Measurements from ENCODE around the gene TMEM192. TPM values are rescaled to one million over a fixed set of nuclear protein-coding genes. Genes with fewer than 3 reads are reported as not detected.
A peak's percentile ranks its signal among the peaks of the same experiment; 100 is the strongest.
"Not testable (repeated sequence)": the region's sequence is repeated elsewhere in the genome, so short reads cannot be mapped to it uniquely, and the experiment has no call there.

TMEM192 gene
- total RNA-seq, result 17.2 TPM

DNA sequence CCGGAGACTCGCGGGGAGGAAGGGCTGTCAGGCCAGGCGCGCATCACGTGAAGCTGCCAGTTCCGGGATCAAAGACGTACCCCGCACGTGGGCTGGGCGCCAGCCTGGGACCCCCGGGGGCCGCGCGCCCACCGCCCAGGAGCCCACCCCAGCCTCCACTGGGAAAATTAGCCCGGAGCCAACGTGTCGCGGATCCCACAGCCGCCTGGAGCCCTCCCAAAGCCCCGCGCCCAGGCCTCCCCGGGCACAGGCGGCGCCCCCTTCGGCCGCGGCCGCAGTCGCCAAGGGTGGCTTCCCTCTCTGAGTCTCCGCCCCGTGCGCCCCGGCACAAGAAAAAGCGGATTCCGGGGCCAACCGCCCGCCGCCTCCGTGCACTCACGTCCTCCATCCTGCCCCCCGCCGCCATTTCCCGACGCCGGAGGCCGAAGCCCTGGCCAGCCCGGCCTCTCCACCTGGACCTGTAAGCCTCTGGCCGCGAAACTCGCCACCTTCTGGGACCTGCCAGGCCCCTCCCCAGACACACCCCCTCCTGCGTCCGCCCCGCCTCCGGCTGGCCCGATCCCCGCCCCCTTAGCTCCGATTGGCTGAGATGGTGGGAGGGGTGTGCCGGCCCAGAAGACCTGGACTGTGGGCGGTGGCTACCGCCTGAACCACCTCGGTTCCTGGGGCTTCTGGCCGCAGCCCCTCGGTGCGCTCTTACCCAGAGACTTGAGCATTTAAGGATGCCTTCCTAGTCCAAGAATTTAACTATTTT is at the start of gene TMEM192:
Gene TMEM192 (minus strand): TSS at position 493 of the 754 bp plus-strand sequence. CDS start 87 bp downstream, at position 406.
- peak; percentile 94 for DNase-seq (ENCODE audit: low spot score)

DNA sequence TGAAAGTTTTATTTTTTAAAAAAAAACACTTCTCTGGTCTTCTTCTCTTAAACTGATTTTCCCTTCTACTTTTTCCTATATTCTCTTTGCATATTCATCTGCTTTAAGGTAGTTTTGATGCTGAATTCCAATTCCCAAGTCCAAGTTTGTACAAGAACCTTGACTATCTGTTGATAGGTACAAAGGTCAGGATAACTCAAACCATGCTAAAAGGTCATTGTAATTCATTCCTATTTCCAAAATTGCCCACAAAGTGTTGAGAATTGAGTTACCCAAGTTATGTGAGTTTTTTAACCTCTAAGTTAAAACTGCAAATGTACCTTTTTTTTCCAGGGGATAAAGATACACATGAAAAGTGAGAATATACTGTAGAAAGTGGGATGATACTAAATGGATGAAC is 46.1 kb upstream of the TMEM192 start:
- no peak for DNase-seq (ENCODE audit: low spot score)

DNA sequence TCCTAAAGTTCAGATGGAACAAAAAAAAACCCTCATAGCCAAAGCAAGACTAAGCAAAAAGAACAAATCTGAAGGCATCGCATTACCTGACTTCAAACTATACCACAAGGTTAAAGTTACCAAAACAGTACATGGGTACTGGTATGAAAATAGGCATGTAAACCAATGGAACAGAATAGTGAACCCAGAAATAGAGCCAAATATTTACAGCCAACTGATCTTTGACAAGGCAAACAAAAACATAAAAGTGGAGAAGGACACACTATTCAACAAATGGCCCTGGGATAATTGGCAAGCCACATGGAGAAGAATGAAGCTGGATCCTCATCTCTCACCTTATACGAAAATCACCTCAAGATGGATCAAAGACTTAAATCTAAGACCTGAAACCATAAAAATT is 44.2 kb upstream of the TMEM192 start:
- no peak for DNase-seq (ENCODE audit: low spot score)

DNA sequence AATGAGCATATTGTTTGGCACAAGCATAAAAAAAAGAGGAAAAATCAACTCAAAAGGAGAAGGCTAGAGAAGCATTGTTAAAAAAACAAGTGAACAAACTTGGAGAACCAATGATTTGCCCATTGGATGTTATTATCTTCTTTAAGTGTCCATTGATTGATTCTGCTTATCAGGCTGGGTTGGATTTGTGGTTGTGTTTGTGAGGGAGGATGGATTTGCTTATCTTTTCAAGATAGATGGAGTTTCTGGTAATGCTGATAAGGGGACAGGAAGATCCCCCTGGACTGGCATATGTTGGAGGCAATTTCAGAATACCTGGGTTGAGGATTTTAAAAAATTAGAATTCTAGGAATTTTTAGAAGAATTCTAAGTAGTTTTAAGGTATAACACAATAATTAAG is 41.8 kb upstream of the TMEM192 start:
- DNase-seq (ENCODE audit: low spot score), result no peak

DNA sequence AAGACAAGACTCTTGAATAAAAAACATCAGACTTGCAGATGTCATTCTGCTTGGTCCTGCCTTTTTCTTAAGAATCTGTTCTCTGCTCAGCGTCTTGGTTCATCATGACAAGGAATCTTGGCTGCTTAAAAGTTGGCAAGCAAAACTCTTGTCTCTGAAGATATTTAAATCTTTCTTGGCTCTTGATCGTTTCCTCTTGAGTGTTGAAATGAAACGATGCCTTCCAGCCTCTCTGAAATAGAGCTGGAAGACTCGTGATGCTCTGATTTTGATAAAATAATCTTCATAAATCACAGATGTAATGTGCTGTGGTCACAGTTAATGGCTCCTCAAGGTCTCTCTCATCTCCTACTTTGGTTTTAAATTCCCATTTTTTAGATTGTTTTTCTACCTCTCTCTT is 39.9 kb upstream of the TMEM192 start:
- no peak for DNase-seq (ENCODE audit: low spot score)

DNA sequence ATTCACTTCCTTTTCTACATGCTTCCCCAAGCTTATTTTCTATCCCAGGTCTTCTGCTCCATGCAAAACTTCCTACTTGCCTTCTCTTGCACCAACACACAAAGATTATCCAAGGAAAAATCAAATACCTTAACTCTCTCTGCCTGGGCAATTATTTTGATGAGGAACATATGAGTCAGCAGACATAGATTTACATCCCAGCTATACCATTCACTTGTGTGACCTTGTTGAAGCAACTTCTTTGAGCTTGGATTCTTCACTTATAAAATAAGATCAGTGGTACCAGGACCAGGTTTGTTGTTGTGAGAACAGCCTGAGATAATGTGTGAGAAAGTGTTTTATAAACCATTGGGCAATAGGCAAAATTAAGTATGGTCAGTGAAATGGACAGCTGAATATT is 39.1 kb upstream of the TMEM192 start:
- no peak for DNase-seq (ENCODE audit: low spot score)

DNA sequence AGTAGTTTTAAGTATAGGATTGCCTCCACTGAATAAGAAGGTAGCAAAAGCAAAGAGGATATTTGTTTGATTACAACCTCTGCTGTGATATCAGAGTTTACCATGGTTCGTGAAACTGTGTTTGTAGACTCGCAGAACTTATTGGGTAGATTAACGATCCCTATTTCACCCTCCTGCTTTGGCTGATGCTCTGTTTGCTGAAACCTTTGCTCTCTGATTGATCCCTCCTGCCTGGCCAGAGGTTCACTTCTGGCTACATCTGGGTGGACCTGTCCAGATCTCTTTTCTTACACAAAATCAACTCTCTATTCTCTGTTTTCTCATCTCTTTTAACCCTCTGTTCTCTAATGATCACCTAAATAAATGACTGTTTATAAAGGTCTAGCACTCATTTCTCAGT is 37.9 kb upstream of the TMEM192 start:
- DNase-seq (ENCODE audit: low spot score), result no peak

DNA sequence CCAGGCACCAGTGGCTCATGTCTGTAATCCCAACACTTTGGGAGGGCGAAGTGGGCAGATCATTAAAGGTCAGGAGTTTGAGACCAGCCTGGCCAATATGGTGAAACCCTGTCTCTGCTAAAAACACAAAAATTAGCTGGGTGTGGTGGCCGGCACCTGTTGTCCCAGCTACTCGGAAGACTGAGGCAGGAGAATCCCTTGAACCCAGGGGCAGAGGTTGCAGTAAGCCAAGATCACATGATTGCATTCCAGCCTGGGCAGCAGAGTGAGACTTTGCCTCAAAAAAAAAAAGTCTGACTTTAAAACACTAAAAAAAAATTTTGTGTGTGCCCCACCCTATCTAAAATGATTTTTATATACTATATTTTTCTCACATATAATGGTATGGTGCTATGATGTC is 26.2 kb upstream of the TMEM192 start:
- DNase-seq (ENCODE audit: low spot score), result no peak

DNA sequence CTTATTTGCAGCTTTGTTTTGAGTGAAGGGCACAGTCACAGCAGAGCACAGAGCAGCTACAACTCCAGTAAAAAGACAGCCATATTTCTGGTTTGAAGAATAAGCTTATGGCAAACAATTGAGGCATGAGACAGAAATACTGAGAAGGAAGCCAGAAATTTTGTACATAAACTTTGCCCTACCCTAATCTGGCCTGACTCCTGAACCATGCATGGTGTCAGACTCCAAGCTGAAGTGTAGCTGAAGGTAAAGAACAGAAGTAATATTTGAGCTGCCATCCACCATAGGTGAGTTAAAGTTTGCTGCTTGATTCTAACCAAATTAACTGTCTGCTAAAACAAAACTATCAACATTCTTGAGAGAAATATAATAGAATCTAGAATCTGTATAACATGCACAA is 24.5 kb upstream of the TMEM192 start:
- no peak for DNase-seq (ENCODE audit: low spot score)

DNA sequence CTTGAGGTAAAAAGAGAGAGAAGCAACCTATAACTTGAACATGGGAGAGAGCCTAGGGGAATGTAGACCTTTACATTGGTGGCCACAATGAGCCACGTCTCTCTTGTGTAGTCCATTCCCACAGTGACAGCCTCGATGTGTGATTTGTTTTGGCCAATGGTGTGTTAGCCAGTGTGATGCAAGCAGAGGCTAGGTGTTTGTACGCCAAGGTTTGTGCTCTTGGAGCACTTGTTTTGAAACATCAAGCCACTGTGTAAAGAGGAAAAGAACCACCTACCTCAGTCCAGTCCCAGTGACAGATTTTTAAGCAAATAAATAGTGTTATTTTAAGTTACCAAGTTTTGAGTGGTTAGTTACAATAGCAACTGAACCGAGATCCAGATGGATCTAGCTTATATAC is 23.9 kb upstream of the TMEM192 start:
- no peak for DNase-seq (ENCODE audit: low spot score)

DNA sequence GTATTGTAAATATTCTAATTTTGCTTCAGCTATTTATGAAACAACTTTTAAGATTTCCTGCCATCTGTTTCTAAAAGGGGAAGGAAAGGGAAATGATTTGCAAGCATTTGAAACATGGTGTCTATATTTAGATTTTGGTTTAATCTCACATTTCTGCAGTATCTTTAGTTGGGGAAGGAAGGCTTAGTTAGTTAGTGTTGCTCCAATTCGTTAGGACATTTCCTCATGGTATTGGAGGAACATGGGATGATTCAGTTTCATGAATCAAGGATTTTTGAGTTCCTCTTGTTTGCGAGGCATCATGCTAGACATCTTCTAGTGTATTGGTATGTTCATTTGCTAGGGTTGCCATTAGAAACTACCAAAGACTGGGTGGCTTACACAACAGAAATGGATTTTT is 20.5 kb upstream of the TMEM192 start:
- DNase-seq (ENCODE audit: low spot score), result no peak

DNA sequence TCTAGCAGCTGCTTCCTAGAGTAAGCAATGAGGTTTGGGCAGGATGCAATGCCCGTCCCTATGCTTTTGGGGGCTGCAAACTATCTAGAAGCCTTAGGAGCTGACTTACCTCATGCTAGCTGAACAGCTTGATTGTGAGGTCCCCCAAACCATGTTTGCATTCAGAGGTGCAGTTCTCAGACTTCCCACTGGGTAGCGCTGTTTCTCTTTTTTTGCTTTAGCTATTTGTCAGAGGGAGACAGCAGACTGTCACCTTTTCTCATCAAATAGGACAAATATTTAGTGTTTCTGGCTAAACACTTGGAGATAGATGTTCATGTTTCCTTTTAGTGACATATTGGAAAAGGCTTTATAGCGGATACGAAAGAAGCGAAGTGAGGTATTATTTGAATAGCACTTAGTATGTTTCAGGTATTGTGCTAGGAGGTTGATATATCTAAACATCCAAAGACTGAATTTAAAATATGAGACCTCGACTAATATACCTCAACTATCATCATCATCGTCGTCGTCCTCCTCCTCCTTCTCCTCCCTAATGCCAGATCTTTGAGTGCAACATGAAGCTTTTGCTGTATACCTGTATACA is 18.7 kb upstream of the TMEM192 start:
- DNase-seq (ENCODE audit: low spot score), result peak; percentile 66

DNA sequence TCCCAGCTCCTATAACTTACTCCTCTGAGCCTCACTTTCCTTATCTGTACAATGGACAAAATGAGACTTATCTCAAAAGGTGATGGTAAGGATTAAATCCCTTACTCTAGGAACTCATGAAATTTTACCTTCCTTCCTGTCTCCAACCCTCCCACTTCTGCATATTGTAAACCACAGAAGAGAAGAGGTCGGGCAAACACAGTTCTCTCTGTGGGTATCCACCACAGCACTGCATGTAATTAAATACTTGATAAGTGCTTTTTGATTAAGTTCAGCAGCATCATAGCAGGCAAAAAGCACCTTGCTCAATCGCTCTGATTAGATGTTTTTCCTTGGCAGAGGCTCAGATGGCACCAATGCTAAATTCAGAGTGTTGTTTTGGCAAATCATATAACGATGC is 17.3 kb upstream of the TMEM192 start:
- DNase-seq (ENCODE audit: low spot score), result no peak

DNA sequence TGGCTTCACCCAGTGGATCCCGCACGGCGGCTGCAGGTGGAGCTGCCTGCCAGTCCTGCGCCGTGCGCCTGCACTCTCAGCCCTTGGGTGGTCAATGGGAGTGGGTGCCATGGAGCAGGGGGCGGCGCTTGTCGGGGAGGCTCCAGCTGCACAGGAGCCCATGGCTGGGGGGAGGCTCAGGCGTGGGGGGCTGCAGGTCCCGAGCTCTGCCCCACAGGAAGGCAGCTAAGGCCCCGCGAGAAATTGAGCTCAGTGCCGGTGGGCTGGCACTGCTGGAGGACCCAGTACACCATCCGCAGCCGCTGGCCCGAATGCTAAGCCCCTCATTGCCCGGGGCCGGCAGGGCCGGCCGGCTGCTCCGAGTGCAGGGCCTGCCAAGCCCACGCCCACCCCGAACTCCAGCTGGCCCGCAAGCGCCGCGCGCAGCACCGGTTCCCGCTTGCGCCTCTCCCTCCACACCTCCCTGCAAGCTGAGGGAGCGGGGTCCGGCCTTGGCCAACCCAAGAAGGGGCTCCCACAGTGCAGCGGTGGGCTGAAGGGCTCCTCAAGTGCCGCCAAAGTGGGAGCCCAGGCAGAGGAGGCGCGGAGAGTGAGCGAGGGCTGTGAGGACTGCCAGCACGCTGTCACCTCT is 13.3 kb upstream of the TMEM192 start:
- DNase-seq (ENCODE audit: low spot score), result not testable (repeated sequence)

DNA sequence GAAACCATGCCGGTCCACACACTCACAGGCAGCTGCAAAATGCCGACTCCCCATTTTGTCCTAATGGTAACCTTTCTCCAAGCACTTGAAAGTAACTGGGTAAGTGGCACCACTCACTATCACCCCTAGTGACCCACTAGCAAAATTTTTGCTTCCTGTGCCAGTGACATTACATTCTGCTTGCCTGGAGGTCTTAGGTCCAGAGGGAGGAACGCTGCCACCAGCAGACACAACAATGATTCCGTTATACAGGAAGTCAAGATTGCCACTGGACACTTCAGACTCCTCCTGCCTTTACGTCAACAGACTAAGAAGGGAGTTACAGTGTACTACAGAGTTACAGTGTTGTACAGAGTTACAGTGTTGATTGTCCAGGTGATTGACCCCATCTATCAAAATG is 11.8 kb upstream of the TMEM192 start:
- no peak for DNase-seq (ENCODE audit: low spot score)

DNA sequence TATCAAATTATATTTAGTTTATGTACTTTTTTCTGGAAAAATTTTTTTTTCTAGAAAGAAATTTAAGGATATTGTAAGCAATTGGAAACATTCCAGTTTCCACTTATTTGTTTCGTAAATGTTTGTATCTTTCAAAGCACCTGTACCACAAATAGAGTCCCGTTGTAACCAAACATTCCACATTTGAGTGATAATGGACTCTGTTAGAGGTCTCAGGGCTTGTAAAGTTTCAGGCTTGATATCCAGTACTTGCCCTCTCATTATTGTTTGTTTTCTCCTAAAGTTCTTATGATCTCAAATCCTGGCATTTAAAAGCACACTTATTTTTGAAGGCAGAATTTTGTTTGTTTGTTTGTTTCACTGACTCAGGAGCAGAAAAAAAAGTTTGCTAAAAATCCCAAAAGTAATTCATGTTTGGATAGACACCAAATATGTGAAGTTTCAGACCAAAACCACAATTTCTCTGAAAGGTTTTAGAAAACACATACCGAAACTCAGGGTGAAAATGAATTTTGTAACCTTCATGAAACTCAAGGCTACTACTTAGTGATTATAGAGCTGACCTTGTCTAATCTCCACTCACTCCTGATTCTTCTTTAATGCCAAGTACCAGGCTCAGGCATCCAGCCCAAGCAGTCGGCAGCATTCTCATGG is 5.7 kb upstream of the TMEM192 start:
- no peak for DNase-seq (ENCODE audit: low spot score)

DNA sequence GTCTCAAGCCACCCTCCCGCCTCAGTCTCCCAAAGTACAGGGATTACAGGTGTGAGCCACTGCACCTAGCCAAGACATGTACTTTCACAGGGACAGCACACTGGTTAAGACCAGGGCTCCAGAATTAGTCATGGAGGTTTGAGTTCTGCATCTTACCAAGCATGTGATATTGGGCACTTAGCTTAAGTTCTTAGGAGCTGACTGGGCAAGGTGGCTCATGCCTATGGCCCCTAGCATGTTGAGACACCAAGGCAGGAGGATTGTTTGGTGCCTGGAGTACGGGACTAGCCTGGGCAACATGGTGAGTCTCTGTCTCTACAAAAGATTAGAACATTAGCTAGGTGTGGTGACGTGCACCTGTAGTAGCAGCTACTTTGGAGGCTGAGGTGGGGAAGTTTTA is 2.6 kb upstream of the TMEM192 start:
- no peak for DNase-seq (ENCODE audit: low spot score)

DNA sequence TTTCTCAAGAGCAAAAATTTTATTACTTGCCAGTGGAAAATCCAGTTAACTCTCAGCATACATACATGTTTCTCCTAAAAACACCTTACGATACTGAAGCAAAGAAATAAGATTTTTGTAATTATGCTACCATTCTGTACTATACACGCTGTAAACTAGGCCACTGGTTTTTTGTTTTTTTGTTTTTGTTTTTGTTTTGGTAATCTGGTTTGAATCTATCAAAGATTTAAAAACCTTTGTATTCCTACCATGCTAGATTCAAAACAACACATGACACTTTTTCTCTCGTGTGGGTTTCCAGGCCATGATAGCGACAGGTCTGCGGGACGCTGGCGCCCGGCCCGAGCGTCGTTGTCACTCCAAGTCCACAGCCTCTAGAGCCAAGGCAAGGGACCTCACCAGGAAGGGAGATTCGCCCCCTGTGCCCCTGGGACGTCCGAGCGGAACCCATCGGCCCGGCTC is 723 bp downstream of the TMEM192 start:
- no peak for DNase-seq (ENCODE audit: low spot score)

DNA sequence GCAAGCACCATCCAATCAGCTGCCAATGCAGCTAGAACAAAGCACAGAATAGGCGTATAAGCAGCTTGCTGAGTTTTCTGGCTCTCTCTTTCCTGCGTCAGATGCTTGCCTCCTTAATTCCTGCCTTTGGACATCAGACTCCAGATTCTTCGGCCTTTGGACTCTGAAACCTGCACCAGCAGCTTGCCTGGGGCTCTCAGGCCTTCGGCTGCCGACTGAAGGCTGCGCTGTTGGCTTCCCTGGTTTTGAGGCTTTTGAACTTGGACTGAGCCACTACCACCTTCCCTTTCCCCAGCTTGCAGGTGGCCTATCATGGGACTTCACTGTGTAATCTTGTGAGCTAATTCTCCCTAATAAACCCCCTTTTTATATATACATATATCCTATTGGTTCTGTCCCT is 6.1 kb downstream of the TMEM192 start:
- DNase-seq (ENCODE audit: low spot score), result peak; percentile 17

DNA sequence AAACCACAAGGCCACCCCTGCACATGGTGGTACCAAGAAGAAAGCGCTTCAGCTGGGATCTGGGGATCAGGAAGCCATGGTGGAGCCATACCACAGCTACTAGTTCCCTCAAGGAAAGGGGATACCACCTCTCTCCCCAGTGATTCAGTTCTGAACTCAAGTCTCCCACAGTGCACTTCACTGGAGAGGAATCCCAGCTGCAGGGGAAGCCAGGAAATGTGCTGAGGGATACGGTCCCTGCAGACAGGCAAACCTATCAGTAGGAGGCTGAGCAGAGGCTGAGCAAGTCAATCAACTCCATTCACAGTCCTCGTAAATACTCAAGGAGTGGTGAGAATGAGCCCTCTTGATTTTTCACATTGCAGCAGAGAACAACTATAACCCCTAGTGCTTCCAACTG is 11.0 kb downstream of the TMEM192 start:
- no peak for DNase-seq (ENCODE audit: low spot score)

DNA sequence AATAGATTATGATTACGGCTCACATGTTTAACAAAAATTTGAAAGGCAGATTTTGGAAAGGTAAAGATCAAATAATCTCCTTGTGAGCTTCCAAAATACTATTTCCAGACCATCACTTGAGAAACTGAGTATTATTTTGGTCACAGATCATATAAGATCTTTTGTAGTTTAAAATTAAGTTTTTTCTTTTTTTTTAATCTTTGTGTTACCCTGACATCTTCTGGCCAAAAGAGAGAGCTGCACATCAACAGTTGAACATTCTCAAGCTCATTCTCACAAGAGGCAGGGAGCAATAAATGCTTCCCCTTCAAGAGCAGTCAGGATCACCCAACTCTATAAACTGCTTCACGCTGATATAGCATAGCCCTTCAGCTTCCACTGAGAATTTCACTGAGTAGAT is 15.9 kb downstream of the TMEM192 start:
- DNase-seq (ENCODE audit: low spot score), result no peak

DNA sequence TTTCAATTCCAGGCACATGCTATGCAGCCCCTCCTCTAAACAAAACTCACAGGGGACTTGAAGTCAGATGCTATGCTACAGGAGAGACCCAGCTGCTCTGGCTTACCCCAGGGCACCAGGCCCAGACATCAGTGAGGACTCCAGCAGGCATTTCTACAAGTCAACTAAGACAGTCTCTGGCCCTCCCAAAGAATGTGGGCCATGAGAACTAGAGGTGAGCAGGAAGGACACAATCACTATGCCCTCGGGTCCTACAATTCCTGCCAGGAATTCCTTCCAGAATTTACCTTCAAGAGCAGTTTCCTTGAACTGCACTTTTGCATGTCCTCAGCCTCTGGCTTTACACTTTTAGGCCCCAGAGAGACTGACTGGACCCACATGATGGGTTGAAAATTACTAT is 17.4 kb downstream of the TMEM192 start:
- DNase-seq (ENCODE audit: low spot score), result no peak

DNA sequence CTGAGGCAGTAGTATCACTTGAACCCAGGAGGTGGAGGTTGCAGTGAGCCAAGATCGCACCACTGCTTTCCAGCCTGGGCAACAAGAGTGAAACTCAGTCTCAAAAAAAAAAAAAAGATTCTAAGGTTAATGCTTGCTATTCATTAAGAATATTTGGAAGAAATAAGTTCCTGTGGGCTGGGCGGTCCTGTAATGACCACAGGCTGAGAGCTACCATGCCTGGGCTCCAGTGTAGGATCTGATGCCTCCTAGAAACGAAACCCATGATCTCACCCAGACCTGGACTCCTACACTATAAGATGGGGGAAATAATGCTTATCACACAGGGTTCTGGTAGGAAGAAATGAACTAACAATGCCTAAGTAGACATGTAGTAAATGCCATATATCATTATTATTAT is 17.8 kb downstream of the TMEM192 start:
- DNase-seq (ENCODE audit: low spot score), result no peak

Measured in mucosa of gallbladder (tissue), 1 donor.